Measurements from ENCODE around the gene ELL2.

ELL2 gene

DNA sequence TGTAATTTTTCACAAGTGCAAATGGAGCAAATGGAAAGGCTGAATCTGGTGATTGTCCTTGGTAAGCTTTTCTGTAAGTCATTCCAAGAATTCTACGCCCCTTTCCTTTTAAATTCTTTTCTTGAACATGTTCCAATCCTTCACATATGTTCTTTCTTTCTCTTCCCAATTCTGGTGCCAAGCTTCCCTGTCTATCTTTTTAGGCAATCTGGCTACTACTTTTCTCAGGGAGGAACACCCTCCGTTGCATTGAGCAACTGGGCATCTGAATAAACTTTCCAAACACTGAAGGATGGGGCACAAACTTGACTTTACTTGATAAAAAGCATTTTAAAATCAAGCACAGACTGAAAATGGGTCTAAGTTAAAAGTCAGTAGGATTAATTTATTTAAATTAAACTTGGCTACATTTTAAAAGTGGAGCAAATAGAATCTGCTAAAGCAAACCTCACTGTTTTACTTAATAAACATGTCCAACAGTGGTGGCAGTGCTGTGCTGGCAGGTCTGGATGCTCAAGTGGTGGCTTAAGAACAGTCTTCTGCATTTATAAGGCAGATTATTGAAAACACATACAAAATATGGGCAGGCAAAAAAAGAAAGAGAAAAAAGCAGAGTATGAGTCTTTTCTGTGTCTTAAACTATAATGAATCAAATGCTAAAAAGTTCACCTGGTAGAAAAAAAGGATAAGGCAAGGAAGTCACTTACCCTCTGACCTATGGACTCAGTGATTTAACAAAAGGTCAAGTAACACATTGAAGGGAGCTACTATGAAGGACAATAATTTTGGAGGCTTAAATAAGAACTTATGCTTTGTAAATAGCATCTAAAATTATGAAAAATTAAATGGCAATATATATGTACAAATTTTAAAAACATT lies 5.4 kb downstream of the ELL2 start:
- DNase-seq, result no peak

- DNase-seq, result no peak
Observed at GRCh38 chr5:95954716-95955115, 6.9 kb downstream of the ELL2 start.

DNA sequence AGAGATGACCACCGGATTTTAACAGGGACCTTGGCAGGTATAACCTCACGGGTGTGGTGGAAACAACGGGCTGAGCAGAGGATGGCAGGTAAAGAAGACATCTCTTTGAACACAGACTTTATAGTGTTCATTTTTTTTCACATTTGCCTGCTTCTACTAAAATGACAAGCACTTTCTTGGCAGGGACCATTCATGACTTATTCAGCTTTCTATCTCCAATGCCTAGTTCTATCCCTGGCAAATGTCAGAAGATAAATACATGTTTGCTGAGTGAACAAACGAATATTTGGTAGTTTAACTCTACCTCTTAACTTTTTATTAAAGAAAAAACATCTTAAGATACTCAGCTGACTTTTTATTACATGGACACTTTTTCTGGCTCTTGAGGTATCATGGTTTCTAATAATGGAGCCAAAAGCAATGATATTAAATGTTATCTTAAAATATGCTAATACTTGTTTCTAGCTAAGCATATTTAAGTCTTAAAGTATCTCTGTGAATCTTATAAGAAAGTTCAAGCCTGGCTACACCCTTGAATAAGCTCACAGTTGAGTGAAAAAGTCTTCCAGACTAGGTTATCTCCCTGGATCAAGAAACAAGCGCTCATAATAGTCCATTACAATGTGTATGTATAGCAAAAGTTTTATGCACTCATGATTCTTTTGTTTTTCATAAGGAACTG lies 8.5 kb downstream of the ELL2 start:
- no peak for DNase-seq

- no peak for DNase-seq
Observed at GRCh38 chr5:95951916-95952315, 9.7 kb downstream of the ELL2 start.

DNA sequence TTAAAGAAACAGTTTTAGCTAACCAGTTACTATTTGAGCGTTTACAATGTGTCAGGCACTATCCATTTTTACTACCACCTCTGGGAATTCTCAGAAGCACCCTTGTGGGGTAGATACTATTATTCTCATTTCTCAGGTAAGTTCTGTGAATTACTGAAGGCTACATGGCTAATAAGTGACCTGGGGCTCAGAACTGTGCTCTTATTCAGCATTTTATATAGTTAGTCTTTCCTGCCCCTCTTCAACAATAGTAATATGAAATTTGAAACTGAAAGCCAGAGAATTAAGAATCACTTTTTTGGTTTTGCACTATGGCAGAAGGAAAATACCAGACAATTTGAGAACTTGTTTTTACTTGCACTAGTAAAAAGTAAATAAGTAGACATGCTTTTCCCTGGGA lies 11.8 kb downstream of the ELL2 start:
- no peak for DNase-seq

DNA sequence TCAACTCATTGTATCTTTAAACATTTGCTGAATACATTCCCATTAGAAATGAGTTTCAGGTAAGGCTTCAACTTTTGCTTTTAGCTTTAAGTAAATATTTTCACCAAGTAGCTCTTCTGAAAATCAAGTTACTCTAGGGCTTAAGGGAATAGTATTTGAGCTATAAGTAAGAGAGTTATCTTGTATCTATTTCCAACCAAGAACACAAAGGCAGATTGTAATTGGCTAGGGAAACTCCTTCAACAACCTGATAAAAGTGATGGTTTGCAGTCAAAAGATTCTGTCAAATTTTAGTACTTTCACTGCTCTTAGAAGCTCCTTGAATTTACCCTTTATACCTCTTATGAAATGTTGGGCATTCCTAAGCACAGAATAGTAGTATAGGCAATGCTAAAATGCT lies 13.0 kb downstream of the ELL2 start:
- DNase-seq, result no peak

GRCh38 chr5:95946451-95946850 lies 15.2 kb downstream of the ELL2 start:
- DNase-seq, result no peak

GRCh38 chr5:95942968-95943367 lies 18.7 kb downstream of the ELL2 start:
- no peak for DNase-seq

DNA sequence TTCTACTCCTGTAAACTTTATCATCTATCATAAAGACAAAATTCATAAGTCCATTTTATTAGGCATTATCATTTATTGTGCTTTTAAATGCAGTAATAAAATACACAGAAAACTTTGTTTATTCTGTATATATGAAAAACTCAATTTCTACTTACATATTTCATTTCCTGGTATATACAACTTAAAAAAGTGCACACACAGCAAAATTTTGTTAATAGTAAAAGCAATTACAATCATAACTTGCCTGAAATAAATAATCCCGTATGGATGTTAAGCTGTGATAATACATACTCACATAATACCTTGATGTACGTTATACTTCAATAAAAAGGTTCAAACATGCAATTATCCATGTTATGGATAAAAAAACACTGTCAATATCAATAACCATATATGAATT lies 19.2 kb downstream of the ELL2 start:
- DNase-seq, result no peak

- no peak for DNase-seq
Observed at GRCh38 chr5:95941756-95942155, 19.9 kb downstream of the ELL2 start.

GRCh38 chr5:95940758-95941682 lies 20.6 kb downstream of the ELL2 start:
- no peak for DNase-seq

- no peak for DNase-seq
Observed at GRCh38 chr5:95939465-95939864, 22.2 kb downstream of the ELL2 start.

GRCh38 chr5:95938766-95939165 lies 22.9 kb downstream of the ELL2 start:
- no peak for DNase-seq

DNA sequence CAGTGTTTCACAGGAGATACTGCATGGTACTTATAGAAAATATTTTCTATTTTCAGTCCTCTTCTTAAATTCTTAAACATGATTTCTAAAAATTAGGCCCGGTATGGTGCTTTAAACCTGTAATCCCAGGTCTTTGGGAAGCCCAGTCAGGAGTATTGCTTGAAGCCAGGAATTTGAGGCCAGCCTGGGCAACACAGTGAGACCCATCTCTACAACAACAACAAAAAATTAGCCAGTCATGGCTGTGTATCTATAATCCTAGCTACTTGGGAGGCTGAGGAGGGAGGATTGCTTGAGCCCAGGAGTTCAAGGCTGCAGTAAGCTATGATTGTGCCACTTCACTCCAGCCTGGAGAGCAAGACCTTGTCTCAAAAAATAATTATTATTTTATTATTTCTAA lies 23.3 kb downstream of the ELL2 start:
- no peak for DNase-seq

DNA sequence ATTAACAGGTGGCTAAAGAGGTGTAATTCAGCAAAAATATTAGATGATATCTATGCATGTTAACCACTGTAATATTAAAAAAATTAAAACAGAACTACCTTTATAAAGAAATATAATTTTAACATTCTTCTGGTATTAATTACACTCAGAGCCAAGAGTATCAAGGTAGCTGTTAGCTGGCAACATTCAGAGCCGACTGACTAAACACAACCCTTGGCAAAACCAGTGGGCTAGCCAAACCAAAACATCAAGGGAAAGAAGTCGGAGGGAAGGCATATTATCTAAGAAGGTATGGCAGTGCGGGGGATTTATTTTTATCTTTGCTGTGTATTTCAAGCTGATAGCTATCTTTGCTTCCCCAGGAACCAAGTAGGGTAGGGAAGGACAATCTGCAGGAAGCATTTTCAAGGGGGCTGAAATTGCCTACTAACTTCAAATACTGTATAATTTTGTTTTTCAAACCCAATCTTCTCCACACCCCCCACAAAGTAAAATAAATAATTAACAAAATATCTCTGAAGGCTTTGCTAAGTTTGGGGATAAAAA lies 24.0 kb downstream of the ELL2 start:
- no peak for DNase-seq

- no peak for DNase-seq
Observed at GRCh38 chr5:95936812-95937397, 24.7 kb downstream of the ELL2 start.

GRCh38 chr5:95935553-95936100 lies 26.0 kb downstream of the ELL2 start:
- DNase-seq, result no peak

- no peak for DNase-seq
Observed at GRCh38 chr5:95934207-95934804, 27.3 kb downstream of the ELL2 start.

DNA sequence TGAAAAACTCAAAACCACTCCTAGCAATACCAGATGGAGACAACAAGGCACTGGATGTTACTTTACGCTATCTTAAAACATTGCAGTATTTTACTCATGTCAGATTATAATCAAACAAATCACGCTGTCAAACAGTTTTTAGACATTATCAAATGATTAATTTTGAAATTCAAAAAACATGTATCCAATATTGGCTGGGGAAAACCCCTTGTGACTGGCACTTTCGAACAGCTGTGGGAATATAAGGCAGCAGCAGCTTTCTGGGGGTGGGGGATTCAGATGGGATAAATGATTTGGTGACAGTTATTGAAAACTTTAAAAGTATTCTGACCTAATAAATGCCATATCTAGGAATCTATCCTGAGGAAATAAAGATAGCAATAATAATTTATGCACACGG lies 28.7 kb downstream of the ELL2 start:
- no peak for DNase-seq

DNA sequence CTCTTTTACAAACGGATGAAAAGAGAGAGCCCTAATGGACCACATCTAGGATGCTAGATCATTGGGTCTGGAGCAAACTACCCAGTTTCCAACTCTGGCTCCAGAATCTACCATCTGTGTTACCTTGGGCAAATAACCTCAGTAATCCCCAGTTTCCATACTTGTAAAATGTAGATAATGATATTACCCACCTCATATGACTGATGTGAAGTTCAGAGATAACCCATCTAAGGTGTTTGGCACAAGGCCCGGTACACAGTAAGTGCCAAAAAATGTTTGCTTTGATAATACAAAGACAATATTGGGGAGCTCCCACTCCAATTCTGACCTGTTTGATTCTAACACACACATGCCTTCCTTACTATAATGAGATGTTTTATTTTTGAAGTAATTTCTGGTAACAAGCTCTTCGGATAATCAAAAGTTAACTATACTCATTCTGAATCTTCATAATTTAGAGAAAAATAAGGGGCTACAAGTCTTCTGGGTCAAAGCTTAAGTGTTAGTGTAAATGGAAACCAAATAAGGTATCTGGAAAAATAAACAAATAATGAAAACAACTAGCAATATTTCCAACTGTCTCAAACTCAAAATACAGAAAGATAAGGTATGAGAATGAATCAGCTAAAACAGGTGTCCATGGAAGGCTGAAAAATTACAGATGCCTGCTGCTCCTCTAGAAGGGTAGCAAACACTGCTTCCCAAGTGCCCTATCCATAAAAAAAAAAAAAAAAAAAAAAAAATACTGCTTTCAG lies 30.4 kb downstream of the ELL2 start:
- DNase-seq, result no peak

All from CD4-positive, alpha-beta T cell treated with Interleukin-1 beta for 1 hour (primary cell).